ENCODE measurements around the gene PDE11A.

The PDE11A gene

GRCh38 chr2:177726931-177727348, 345.6 kb downstream of the PDE11A start:
- H3K9me2 ChIP-seq (replicated peaks; ENCODE audit: insufficient read depth, low read length), result no peaks in the 10 kb centered on the region
- H3K4me2 ChIP-seq (ENCODE audit: low read depth, low read length, poor library complexity, severe bottlenecking), result no peak overlapping the region
- no peak overlapping the region for H2AFZ ChIP-seq (ENCODE audit: low read depth, low read length, severe bottlenecking)
- no peaks in the 10 kb centered on the region for H3K36me3 ChIP-seq (ENCODE audit: low read length)
- TF ChIP-seq CTCF (IDR thresholded peaks at IDR 0.05; ENCODE audit: insufficient read depth, low read length, poor library complexity, severe bottlenecking) (no peak), EZH2phosphoT487 (conservative IDR thresholded peaks at IDR 0.05; ENCODE audit: low read length) (no peak)
- no peaks in the 10 kb centered on the region for H3K9me3 ChIP-seq (ENCODE audit: insufficient read depth, low read length)
- no peak overlapping the region for H3K27ac ChIP-seq (ENCODE audit: low read depth, low read length)
- H3K4me3 ChIP-seq (ENCODE audit: insufficient read depth, low read length, poor library complexity, severe bottlenecking), result no peak overlapping the region
- no peaks in the 10 kb centered on the region for H3K79me2 ChIP-seq (ENCODE audit: insufficient read depth, low read length)
- no peaks in the 10 kb centered on the region for H4K20me1 ChIP-seq (ENCODE audit: low read depth, low read length)
- H3K27me3 ChIP-seq (ENCODE audit: low read length), result no peaks in the 10 kb centered on the region
- H3F3A ChIP-seq (ENCODE audit: insufficient read depth), result no peaks in the 10 kb centered on the region
- no peak overlapping the region for H3K9ac ChIP-seq (ENCODE audit: low read length)

GRCh38 chr2:177724398-177725287, 347.9 kb downstream of the PDE11A start:
- H4K20me1 ChIP-seq (ENCODE audit: low read depth, low read length), result no peaks in the 10 kb centered on the region
- no peaks in the 10 kb centered on the region for H3K27me3 ChIP-seq (ENCODE audit: low read length)
- no peak overlapping the region for H3K4me3 ChIP-seq (ENCODE audit: insufficient read depth, low read length, poor library complexity, severe bottlenecking)
- H2AFZ ChIP-seq (ENCODE audit: low read depth, low read length, severe bottlenecking), result no peak overlapping the region
- no peak overlapping the region for H3K27ac ChIP-seq (ENCODE audit: low read depth, low read length)
- no peaks in the 10 kb centered on the region for H3K9me3 ChIP-seq (ENCODE audit: insufficient read depth, low read length)
- peak; percentile 77 for TF ChIP-seq CTCF (IDR thresholded peaks at IDR 0.05; ENCODE audit: insufficient read depth, low read length, poor library complexity, severe bottlenecking)
- no peak for TF ChIP-seq EZH2phosphoT487 (conservative IDR thresholded peaks at IDR 0.05; ENCODE audit: low read length)
- no peak overlapping the region for H3K4me2 ChIP-seq (ENCODE audit: low read depth, low read length, poor library complexity, severe bottlenecking)
- no peak overlapping the region for H3K9ac ChIP-seq (ENCODE audit: low read length)
- H3K36me3 ChIP-seq (ENCODE audit: low read length), result no peaks in the 10 kb centered on the region
- H3F3A ChIP-seq (ENCODE audit: insufficient read depth), result no peaks in the 10 kb centered on the region
- no peaks in the 10 kb centered on the region for H3K9me2 ChIP-seq (replicated peaks; ENCODE audit: insufficient read depth, low read length)
- H3K79me2 ChIP-seq (ENCODE audit: insufficient read depth, low read length), result no peaks in the 10 kb centered on the region

GRCh38 chr2:177723235-177723634, 349.3 kb downstream of the PDE11A start:
- Histone ChIP-seq H3F3A (ENCODE audit: insufficient read depth) (no peaks in the 10 kb centered on the region), H4K20me1 (ENCODE audit: low read depth, low read length) (no peaks in the 10 kb centered on the region), H3K27me3 (ENCODE audit: low read length) (no peaks in the 10 kb centered on the region), H3K36me3 (ENCODE audit: low read length) (no peaks in the 10 kb centered on the region), H3K4me3 (ENCODE audit: insufficient read depth, low read length, poor library complexity, severe bottlenecking) (no peak overlapping the region), H3K9me3 (ENCODE audit: insufficient read depth, low read length) (no peaks in the 10 kb centered on the region), H3K4me2 (ENCODE audit: low read depth, low read length, poor library complexity, severe bottlenecking) (no peak overlapping the region), H3K27ac (ENCODE audit: low read depth, low read length) (no peak overlapping the region), H2AFZ (ENCODE audit: low read depth, low read length, severe bottlenecking) (no peak overlapping the region), H3K79me2 (ENCODE audit: insufficient read depth, low read length) (no peaks in the 10 kb centered on the region), H3K9ac (ENCODE audit: low read length) (no peak overlapping the region), H3K9me2 (replicated peaks; ENCODE audit: insufficient read depth, low read length) (no peaks in the 10 kb centered on the region)
- TF ChIP-seq CTCF (IDR thresholded peaks at IDR 0.05; ENCODE audit: insufficient read depth, low read length, poor library complexity, severe bottlenecking) (no peak), EZH2phosphoT487 (conservative IDR thresholded peaks at IDR 0.05; ENCODE audit: low read length) (no peak)

Data from SU-DHL-6 (cell line).